ENCODE data around the gene AXIN1.
A peak's percentile ranks its signal among the peaks of the same experiment; 100 is the strongest.
"Not testable (repeated sequence)": the region's sequence is repeated elsewhere in the genome, so short reads cannot be mapped to it uniquely, and the experiment has no call there.

Gene AXIN1

GRCh38 chr16:334164-334832 lies 18.2 kb downstream of the AXIN1 start:
- DNase-seq (ENCODE audit: low read depth in 3 of 3): not testable (repeated sequence)

GRCh38 chr16:333406-334094 lies 19.0 kb downstream of the AXIN1 start:
- DNase-seq (ENCODE audit: low read depth in 3 of 3): no peak

GRCh38 chr16:331181-331814 lies 21.2 kb downstream of the AXIN1 start:
- DNase-seq (ENCODE audit: low read depth in 3 of 3): not testable (repeated sequence)

- DNase-seq (ENCODE audit: low read depth in 3 of 3): no peak
These were observed 21.8 kb downstream of the AXIN1 start for GRCh38 chr16:330741-331140.

- no peak for DNase-seq (ENCODE audit: low read depth in 3 of 3)
These were observed 27.0 kb downstream of the AXIN1 start for GRCh38 chr16:325375-326145.

GRCh38 chr16:324451-325334 lies 27.8 kb downstream of the AXIN1 start:
- DNase-seq (ENCODE audit: low read depth in 3 of 3): peak; percentile 15 to 54 (median 15)

- DNase-seq (ENCODE audit: low read depth in 3 of 3): no peak
These were observed 28.4 kb downstream of the AXIN1 start for GRCh38 chr16:324201-324450.

GRCh38 chr16:322476-323143 lies 29.9 kb downstream of the AXIN1 start:
- no peak for DNase-seq (ENCODE audit: low read depth in 3 of 3)

GRCh38 chr16:321532-321931 lies 31.0 kb downstream of the AXIN1 start:
- DNase-seq (ENCODE audit: low read depth in 3 of 3): no peak

GRCh38 chr16:320206-320605 lies 32.3 kb downstream of the AXIN1 start:
- DNase-seq (ENCODE audit: low read depth in 3 of 3): no peak

- no peak for DNase-seq (ENCODE audit: low read depth in 3 of 3)
These were observed 33.9 kb downstream of the AXIN1 start for GRCh38 chr16:318628-319027.

- DNase-seq (ENCODE audit: low read depth in 3 of 3): no peak
These were observed 34.9 kb downstream of the AXIN1 start for GRCh38 chr16:317583-317982.

GRCh38 chr16:316741-317464 lies 35.6 kb downstream of the AXIN1 start:
- DNase-seq (ENCODE audit: low read depth in 3 of 3): no peak

GRCh38 chr16:314795-315299 lies 37.7 kb downstream of the AXIN1 start:
- no peak for DNase-seq (ENCODE audit: low read depth in 3 of 3)

- no peak for DNase-seq (ENCODE audit: low read depth in 3 of 3)
These were observed 38.2 kb downstream of the AXIN1 start for GRCh38 chr16:314351-314750.

- no peak for DNase-seq (ENCODE audit: low read depth in 3 of 3)
These were observed 40.8 kb downstream of the AXIN1 start for GRCh38 chr16:311725-312124.

GRCh38 chr16:309476-309875 lies 43.0 kb downstream of the AXIN1 start:
- DNase-seq (ENCODE audit: low read depth in 3 of 3): no peak

GRCh38 chr16:307691-308312 lies 44.7 kb downstream of the AXIN1 start:
- DNase-seq (ENCODE audit: low read depth in 3 of 3): no peak

GRCh38 chr16:306911-307370 lies 45.6 kb downstream of the AXIN1 start:
- DNase-seq (ENCODE audit: low read depth in 3 of 3): no peak
